Stimulated activated CD4-positive, alpha-beta T cell treated with anti-CD3 and anti-CD28 coated beads, Interleukin-12 subunit alpha, Interleukin-12 subunit beta, amount 100 ng/mL, for 24 hours (primary cell): ENCODE results near the gene SCIN.
"Not testable (repeated sequence)": the region's sequence is repeated elsewhere in the genome, so short reads cannot be mapped to it uniquely, and the experiment has no call there.

Experiments used
- DNase-seq, 2 experiments: peaks; one replicate each; pipeline ENCODE4 v3.0.0-alpha.2; 2020; ENCODE audit warnings: low read depth in 2 of 2

Gene SCIN

DNA sequence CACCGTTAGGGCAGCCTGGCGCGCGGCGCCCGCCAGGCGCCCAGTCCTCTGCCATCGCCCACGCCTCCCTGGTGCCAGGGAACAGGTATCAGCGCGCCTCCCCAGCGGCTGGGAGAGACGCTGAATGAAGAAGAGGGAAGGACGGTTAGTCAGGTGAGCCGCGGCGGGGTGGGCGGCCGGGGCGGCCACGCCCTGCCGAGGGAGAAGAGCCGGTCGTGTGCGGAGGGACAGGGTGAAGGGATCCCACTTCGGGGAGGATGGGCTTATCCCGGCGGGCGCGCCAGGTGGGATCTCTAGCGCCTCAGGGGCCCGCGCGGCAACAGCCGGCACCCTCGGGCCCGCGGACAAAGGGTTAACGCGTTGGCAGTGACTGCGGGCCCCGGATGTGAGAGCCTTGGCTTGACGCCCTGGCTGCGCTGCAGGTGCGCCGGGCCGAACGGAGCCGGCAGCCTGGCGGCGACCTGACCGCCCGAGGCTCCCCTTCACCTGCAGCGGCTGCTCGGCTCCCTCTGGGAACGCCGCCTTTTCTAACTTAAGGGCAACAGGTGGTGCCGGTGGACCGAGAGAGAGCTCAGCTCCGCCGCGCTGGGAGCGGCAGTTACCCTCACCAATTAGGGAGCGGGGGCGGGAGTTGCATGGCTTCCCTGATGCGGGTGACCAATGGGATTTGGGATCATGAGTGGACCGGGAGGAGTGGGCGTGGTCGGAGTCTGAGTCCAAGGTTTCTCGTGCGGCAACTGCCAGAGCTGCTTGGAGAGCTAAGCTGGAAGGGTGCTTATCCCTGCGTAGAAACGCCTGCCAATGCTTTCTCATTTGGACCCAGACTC, 116.6 kb downstream of the SCIN start, which contains the start of gene ARL4A:
Gene ARL4A, plus strand, starts transcription at position 743 of the 827 bp plus-strand sequence. CDS start 622 bp downstream, outside the sequence.
- DNase-seq = peak; percentile 82 to 94

DNA sequence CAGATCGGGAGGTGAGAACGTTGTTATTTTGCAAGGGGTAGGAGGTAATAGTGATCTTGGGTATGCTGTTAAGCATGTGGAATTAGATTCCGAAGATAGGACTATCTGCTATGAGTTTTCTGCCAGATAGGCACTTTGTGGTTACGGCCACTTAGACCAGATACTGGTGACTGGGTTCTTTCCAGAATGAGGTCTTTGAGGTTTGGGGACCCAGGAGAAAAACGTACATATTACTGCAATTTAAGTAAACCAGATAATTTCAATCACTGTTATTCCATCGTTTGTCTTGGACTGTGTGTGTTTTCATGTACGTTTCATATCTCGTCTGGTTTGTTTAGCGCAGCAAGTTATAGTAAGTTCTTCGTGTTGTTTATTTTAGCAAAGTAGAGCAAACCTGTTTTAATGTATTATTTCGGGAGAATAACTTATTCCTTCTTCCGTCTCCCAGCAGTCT, 117.2 kb downstream of the SCIN start:
- no peak for DNase-seq

GRCh38 chr7:12688485-12689170, 118.1 kb downstream of the SCIN start:
- DNase-seq = not testable (repeated sequence)

DNA sequence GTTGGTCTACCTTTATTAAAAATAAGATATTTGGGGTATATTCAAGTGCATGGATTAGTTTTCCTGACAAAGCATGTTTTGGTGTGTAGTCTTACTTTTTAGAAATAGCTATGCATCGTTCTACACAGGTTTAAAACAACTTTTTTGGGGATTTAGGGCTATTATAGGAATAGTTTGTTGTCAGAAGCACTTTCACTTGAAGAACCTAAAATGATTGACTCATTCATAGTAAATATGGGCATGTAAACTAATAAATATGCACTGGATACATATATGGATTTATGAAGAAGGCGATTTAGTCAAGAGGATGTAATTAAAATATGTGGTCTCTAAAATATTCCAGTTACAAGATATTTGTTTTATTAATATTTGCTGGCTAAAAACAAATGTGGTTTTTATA, 118.9 kb downstream of the SCIN start:
- DNase-seq = no peak

DNA sequence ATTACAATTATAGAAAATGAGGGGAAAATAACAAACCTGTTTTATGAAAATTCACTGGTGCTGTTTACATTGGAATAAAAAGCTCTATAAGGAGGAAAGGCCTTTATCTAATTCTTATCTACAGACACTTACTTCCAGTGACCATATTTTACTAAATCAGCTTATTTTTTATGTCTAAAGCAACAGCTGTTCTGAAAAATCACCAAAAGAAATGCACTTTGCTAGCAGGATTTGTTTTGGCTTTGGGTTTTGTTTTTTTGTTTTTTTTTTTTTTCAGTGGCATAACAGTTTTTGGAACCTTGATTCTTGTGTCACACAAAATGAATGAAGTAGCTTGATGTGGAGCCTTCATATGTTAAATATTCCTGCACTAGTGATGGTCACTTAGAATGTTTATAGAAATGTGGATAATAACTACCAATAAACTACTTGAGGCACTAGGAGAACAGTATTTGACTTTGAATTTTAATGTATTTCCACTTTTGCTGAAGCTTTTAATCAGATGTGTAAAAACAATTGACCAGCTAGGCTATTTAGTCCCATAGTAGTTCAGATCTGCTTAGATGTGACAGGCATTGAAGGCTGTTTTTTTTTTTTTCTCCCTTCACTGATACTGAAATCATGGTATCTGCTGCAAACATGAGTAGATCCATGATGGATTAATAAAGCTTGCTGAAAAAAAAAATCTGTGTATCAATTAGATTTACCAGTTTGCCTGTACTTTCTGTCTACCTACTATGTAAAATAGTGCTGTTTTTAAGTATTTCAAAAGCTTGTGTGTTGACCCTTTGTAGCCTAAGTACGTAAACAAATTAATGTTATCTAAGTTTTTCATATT, 119.7 kb downstream of the SCIN start:
- DNase-seq = no peak

DNA sequence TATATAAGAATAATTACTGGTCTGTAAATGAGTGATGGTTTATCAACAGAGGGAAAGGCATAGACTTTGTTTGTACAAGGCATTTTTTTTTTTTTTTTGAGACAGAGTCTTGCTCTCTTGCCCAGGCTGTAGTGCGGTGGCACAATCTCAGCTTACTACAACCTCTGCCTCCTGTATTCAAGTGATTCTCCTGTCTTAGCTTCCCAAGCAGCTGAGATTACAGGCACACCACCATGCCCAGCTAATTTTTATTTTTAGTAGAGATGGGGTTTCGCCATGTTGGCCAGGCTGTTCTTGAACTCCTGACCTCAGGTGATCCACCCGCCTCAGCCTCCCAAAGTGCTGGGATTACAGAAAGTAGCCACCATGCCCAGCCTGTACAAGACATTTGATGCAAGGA, 120.9 kb downstream of the SCIN start:
- not testable (repeated sequence) for DNase-seq

DNA sequence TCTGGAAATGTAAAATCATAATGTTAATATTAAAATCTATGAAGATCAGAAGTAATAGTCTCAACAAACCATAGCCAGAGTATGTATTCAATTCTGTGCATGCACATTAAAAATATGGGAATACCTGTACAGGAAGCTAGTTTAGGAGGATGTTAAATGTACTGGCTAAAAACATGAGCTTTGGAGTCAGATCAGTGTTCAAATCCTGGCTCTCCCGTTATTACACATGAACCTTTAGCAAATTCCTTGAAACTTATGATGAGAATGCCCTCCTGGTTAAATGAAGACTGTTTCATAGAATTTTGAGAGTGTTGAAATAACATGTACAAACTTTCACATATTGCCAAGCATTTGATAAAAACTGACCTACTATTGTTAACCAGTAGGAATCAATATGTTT, 121.5 kb downstream of the SCIN start:
- no peak for DNase-seq

DNA sequence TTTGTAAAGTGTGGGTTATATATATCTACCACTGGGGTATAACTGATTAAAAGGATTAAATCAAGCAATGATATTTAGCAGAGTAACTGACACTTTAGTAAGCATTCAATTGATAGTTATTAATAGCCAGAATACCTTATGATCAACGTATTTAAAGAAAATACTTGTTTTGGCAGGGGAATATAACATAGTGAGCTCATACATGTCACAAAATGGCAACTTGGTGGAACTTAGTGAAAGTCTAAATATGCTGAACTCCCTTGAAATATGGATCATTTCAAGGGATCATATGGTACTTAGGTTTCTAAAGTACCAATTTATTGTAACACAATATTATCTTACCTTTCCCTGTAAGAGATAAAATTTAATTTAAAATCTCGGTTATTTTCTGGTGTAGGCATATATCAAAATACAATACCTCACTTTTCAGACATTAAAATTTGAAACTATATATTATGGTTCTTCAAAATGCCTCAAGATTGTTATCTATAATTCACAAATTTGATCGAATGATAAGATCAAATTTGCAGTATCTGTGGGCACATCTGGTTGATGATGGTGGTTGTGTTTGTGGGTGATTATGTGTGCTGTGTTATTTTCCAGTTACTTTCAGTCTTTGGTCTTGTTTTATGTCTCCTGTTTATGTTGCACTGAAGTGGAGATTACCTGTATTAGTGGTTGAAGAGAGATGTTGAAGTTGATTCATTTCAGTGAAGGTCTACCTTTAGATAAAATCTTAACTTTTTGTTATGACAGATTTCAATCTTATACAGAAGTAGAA, 122.1 kb downstream of the SCIN start:
- DNase-seq = no peak

GRCh38 chr7:12694817-12695216, 124.3 kb downstream of the SCIN start:
- DNase-seq = no peak

DNA sequence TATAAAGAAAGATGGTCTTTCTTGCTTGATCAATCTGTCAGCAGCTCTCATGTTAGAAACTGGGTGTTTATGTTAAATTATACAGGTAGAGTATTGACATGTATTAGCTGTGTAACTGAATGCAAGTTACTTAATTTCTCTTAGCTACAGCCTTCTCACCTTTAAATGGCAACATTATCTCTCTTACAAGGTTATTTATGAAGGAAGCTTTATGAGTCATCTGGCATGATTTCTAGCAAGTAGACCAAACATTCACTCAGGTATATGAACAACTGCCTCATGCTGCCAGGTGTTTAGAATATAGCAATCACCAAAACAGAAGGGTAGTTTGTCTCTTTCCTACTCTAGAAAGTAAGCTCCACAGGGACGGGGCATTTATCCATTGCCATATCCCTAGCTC, 125.4 kb downstream of the SCIN start:
- no peak for DNase-seq

DNA sequence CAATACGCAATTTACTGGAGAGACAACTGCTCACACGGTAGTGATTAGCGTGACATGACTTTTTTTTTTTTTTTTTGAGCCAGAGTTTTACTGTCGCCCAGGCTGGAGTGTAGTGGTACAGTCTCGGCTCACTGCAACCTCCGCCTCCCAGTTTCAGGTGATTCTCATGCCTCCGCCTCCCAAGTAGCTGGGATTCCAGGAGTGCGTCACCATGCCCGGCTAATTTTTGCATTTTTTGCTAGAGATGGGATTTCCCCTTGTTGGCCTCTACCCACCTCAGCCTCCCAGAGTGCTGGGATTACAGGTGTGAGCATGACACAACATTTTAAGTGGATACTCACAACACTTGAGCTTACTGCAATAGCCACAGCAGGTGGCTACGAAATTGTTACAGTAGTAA, 128.8 kb downstream of the SCIN start:
- DNase-seq = no peak

DNA sequence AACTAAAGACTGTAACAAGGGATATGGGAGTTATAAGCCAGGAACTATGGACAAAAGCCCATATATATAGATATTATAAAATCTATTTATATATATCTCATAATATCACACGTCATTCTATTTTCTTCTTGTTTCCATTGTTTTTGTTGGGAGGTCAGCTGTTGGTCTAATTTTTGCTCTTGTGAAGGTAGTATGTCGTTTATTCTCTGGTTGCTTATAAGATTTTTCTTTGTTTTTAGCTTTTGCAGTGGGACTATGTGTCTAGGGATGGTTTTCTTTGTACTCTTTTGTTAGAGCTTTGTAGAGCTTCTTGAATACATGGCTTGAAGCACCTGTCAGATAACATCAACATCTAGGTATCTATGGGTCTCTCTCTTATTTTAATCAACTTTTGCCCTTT, 130.9 kb downstream of the SCIN start:
- DNase-seq = no peak

DNA sequence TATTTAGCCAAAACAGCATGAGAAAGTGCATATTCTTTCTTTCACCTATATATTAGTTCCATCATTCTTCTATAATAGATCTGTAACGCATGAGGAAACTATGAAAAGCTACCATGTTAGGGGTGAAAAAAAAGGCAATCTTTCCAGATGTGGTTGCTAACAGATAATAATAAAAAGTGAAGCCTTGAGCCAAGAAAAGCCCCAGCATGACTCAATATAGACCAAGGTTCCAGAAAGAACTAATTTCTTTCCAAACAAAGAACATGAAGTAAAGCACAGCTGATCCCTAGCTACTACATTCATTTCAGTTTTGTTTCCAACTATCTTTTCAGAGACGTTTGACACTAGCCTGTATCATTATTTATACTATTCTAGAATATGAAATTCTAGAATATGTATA, 133.4 kb downstream of the SCIN start:
- no peak for DNase-seq

GRCh38 chr7:12705878-12706277, 135.4 kb downstream of the SCIN start:
- DNase-seq = no peak

DNA sequence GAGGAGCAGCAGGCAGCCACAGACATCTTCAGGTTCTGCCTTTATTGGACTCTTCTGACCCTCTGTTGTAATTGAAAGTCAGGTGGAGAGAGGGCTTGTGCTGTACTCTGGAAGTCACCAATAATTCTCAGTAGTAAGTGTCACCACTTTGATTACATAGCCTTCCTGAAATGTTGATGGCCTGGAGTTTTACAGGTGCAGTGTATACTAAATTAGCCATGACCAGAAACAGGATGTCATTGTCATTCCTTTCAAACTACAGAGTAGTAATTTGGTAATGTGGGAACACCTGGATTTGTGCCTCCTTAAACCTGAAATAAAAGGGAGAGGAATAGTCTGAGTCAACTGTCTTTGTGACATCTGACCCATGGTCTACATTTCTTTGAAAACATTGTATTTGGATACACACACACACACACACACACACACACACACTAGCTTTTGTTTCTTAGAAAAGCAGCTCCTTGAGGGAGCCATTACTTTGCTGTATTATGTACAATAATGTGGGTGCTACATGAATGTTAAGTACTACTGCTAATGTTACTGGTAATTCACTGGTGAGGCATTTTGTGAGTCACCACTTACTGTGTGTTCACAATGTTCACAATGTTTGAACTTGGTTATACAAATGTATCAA, 136.5 kb downstream of the SCIN start:
- no peak for DNase-seq

DNA sequence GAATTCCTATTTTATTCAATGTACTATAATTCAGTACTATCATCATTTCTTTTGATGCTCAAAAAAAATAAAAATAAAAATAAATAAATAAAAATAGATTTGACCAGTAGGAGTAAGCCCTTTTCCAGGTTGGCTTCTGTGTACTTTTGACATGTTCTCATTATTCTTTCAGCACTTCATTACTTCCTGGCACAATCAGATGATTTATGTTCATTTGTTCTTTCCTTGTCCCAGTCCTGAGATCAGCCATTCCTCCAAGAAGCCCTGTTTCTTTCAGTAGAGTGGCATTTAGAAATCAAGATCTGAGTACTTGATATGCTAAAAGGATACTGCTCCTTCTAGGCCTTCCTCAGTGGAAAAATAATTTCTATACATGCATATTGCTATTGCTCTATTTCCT, 137.8 kb downstream of the SCIN start:
- no peak for DNase-seq
